GM18870 (cell line): ENCODE results near the gene IFNA1.
"Not testable (repeated sequence)": the region's sequence is repeated elsewhere in the genome, so short reads cannot be mapped to it uniquely, and the experiment has no call there.

Experiments
- ATAC-seq: cut with Tn5 transposase; IDR thresholded peaks from one replicate; pipeline ENCODE4 v1.9.1; 2021; ENCODE audit warnings: moderate library complexity; ENCODE audit not compliant: unreplicated experiment

IFNA1 gene

DNA sequence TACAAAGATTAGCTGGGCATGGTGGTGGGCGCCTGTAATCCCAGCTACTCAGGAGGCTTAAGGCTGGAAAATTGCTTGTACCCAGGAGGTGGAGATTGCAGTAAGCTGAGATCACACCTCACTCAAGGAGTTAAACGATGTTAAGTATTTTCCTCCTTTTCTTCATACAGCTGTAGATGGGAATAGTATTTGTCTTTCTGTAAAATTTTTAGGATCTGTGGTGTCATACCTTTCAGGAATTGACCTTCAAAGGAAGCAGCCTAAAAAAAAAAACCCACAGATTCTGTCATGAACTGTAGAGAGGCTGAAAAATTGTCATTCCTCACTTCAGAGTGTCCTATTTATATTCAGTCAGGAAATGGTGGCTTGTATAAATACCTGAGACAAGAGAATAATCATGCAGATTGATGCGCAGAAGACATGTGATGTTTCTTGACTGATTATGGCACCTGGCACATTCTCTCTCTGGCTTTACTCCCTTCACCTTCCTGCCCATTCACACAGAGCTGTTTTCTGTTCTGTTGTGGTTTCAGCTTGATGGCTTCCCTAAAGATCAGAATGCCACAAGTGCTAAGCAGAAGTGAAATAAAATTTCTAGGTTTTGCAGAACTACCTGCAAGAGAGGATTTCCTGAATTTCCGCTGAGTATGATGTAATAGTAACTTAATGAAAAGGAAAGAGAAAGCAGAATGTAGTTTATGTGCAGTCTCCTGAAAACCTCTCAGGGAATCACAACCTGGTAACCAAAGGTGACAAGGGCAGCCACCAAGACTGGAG is 3.8 kb downstream of the IFNA1 start:
- ATAC-seq, result peak; percentile 92

DNA sequence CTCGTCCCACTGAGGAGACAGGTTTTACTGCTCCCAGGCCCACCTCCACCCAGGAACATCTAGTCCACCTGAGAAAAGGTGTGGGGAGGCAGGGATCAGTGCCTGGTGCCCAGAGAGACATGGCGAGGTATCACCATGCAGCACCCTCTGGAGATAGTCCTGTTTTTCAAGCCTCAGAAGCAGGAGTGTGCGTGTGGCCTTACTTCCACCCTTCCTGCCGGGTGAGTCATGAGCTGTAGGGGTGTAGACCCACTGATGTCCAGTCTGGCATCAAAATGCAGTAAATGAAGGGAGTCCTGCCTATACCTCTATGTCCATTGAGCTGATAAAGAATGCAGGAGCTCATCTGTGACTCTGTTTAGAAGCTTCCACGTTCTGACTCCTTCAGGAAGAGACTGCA is 9.1 kb downstream of the IFNA1 start:
- not testable (repeated sequence) for ATAC-seq

DNA sequence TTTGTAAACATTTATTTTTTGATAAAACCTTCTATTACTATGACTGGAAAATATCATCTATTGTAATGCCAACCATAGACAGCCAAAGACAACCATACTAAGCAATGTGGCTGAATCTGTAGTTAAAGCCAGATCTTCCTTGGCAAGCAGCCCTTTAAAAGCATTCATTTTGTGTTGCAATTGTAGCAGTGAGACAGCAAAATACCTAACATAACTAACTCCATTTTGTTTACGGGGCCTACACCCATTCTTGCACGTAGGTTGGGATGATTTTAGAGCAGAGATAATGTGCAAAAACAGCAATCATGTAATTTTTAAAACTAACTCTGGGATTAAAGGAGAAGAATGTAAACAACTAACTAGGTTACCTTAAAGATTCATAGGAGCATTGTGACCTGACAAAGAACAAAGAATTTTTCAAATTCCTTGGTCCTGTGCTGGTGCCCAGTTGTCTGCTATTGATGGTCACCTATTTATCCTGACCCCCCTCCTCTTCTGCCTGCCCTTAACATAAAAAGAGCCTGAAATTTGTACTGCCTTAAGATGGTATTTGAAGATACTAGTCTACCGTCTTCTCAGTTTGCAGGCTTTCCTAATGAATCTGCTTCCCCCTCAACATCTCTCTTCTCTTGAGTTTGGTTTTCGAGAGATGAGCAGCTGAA is 10.6 kb downstream of the IFNA1 start:
- ATAC-seq, result no peak

DNA sequence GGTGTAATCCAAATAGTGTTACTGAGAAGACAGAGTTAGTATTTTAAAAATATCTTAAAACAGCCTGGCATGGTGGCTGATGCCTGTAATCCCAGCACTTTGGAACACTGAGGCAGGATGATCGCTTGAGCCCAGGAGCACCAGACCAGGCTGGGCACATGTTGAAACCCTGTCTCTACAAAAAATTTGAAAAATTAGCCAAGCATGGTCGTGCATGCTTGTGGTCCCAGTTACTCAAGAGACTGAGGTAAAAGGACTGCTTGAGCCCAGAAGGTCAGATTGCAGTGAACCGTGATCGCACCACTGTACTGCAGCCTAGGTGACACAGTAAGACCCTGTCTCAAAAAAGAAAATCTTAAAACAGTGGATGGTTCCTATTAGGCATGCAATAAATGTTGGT is 12.4 kb downstream of the IFNA1 start:
- ATAC-seq, result no peak

DNA sequence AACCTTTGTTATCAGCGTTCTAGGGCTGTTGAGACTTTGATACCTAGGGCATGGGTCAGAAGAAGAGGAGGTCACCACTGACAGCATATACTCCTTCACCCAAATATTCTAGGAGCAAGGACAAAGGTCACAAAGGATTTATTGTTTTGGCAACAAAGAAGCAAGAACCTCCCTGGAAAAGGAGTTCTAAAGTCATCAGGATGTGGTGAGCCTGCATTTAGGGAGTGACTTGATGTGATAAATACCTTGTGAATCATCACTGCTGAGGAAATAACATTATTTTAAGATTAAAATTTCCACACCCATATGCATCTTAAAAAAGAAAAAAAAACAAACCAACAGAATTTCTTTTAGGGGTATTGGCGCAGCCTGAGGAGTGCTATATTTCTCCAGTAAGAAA is 13.9 kb downstream of the IFNA1 start:
- no peak for ATAC-seq

DNA sequence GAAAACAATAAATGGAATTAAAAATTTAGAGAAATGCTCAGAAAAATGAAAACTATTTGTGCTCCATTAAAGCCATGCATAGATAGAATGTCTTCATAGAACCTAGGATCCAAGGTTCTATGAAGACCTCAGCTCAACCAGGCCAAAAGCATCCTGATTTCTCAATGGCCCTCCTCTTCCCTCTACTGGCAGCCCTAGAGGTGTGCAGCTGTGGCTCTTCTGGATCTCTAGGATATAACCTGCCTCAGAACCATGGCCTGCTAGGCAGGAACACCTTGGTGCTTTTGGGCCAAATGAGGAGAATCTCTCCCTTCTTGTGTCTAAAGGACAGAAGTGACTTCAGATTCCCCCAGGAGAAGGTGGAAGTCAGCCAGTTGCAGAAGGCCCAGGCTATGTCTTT is 15.1 kb downstream of the IFNA1 start:
- ATAC-seq, result peak; percentile 80

DNA sequence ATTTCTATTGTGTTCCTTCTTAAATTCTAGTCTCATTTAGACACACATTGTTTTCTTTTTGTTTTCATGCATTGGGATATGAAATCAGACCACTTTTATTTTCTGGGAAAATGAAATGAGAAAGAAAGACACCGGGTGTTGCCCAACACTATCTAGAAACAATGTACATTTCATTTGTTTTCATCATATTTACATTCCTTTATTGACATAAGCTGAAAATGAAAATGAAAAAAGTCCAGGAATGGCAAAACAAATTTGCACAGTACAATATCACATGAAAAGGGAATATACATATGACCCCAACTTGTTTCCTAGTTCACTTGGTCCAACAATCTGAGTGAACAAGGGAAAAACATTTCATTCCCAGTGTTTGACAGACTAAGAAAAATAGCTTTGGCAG is 21.1 kb downstream of the IFNA1 start:
- no peak for ATAC-seq

DNA sequence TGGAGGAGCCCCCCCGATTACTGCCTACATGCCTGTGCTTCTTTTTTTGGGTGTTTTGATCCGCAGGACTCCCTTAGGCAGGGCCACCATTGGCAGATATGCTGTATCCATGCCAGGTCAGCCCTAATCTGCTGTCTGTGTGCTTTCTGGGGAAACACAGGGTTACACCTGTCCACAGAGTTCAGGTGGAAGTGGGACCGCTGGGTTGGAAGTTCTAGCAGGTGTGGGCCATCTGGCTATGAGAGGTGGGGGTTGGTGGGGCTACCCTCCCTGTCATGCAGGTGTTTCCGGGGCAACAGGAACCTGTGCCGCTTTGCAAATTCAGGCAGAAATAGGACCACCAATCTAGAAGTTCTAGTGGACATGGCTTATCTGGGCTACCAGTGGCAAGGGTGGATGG is 24.9 kb downstream of the IFNA1 start:
- ATAC-seq, result no peak

DNA sequence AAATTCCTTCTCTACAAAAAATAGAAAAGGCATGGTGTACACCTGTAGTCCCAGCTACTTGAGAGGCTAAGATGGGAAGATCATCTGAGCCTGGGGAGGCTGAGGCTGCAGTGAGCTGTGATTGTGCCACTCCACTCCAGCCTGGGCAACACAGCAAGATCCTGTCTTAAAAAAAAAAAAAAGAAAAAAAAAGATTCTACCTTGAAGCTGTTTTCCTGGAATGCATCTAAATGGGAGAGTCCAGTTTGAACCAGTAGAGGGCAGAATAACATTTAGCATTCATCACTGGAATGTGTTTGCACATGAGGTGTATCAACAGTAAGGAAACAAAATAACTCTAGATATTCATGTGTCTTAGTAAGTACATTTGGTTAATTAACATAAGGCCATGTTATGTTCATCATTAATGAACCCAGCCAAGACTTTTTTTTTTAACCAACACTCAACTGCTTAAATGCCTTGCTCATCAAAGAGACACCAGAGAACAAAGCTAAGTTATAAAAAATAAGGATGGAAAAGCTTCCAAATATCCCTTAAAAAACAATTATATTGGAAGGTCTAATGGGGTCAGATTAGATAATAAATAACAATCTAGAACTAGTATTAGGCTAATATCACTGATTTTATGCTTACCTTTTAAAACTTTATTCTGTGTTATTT is 25.8 kb downstream of the IFNA1 start:
- peak; percentile 72 for ATAC-seq

DNA sequence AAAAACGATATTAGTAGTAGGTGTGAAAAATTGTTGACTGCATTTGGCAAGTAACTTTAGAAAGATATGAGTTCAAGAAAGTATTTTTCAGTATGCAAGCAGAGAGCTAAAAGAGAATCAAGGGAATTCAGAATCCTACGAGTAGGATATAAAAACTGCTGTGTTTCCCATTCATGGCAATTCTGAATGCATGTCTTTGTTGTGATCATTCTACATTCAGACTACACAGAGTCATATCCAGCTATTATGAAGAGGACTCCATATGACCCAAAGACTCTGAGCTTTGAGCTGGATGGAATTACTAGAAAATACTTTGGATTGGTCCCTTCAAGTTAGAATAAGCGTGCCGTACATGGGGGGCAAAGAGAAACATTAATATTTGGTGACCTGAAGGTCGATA is 29.9 kb downstream of the IFNA1 start:
- ATAC-seq, result no peak

DNA sequence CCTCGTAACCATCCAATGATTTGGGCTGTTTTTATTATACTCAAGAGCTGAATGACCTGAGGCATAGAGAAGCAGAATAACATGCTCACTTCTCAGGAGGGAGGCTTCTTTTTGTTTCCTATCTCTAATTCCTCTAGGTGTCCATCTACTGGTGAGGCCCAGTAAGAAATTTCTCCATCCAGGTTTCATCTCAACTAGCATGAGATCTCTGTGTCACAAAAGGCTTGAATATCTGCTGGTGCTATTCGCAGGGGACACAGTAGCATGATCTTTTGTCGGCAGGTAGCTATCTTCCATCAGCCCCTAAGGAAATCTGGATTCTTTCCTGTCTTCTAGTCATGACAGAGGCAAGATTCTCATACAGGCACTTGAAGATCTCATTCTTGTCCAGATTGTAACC is 33.0 kb downstream of the IFNA1 start:
- ATAC-seq, result no peak

DNA sequence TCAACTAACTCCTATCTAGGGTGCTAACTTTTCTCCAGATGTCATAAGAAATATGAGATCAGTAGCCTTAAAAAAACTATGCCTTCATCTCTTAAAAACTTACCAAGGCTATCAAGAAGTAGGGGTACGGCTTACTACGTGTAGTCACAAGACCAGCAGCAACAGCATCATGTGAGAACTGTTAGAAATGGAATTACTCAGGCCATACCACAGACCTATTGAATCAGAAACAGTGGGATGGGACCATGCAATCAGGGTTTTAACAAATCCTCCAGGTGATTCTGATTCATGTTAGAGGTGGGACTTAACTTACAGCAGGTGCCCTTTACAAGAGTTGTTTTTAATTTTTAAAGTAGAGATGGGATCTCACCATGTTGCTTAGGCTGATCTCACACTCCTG is 37.2 kb downstream of the IFNA1 start:
- ATAC-seq, result no peak

DNA sequence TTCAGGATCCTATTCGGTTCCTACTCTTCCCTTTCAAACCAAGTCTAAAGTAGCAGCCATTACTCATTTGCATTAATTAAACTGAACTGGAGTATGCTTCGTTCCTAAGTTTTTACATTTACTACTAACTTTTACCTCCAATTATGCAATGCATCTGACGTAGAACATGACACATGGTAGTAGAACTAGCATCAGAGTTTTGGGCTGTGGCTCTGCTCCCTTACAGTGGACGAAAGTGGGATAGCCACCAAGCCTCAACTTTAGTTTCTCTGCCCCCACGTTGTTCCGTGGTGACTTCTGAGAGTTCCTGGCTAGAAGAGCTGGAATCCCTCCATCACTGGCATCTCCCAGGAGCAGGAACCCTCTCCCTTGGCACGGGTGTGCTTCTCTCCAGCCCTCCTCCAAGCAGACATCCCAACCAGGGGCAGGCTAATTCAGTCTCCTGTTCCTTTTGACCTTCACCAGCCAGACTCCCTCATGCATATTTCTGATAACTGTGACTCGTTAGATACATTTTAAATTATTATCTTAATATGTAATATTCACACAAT is 39.0 kb downstream of the IFNA1 start:
- ATAC-seq, result no peak

DNA sequence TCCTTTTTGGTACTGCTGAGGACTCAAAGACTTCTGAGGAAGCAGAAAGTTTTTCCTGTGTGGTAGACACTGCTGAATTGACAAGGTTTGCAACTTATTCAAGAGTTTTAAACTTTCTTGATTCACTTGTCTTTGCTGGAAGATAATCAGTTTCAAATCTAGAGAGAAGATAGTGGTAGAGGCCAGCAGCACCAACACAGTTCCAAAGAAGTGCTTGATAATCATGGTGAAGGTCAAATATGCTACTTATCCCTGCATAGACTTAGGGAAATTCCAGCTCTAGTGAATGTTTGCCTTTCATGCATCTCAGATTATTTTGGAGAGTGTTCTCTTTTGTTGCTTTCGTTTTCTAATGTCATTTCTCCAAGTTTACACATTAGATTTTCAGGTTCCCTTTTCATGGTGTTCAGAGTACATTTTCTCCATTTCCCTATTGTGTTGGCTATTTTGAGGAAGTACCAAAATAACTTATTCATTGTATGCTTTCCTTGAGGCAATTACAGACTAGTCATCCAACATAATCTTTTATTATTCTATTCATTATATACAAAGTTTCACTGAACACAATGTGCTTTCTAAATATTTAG is 41.3 kb downstream of the IFNA1 start:
- ATAC-seq, result peak; percentile 43

DNA sequence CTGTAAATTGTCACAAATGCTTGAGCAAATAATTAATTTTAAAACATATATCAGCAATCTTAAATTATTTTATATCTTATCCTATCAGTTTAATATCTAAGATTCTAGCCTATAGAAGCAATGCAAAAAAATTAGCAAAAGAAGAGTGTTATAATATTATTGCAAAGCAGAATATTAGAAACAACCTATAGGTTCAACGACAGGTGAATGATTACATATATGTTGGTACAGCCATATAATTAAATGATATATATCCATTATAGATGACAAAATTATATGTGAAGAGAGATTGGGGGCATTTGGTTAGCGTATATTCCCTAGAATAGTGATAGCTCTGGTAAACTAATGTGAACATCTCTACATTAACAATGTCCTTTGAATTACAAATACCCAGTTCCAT is 42.0 kb downstream of the IFNA1 start, which contains the start of gene IFNE:
IFNE (minus strand) TSS at position 101 of the 400 bp plus-strand sequence. CDS start 619 bp downstream, outside the sequence.
- no peak for ATAC-seq
